CD14-positive monocyte (primary cell): Measurements from ENCODE around the gene HLCS. TPM values are rescaled to one million over a fixed set of nuclear protein-coding genes. Genes with fewer than 3 reads are reported as not detected.

ENCODE experiments used
- DNase-seq, 3 donors: peaks; one replicate each; pipeline ENCODE4 v3.0.0-alpha.2; 2011 to 2022
- H2AFZ ChIP-seq: 2 replicates; pipeline ENCODE4 v1.6.0; 2012; ENCODE audit warnings: mild to moderate bottlenecking, low read depth, low read length, inconsistent platforms; ENCODE audit not compliant: insufficient read depth, poor library complexity, severe bottlenecking
- H3K27ac ChIP-seq, 2 donors: 1 replicate in 1 of 2; 2 replicates in 1 of 2; pipeline ENCODE4 v1.5.1; 2012 to 2013; ENCODE audit warnings: low read length in 2 of 2, control low read depth in 1 of 2, inconsistent platforms in 1 of 2, low read depth in 1 of 2, mild to moderate bottlenecking in 1 of 2
- H3K27me3 ChIP-seq, 2 donors: one replicate each; pipeline versions ENCODE4 v1.6.0 to v1.6.1; 2011 to 2013; ENCODE audit warnings: low read length in 2 of 2; ENCODE audit not compliant: control insufficient read depth in 2 of 2, insufficient read depth in 2 of 2
- H3K36me3 ChIP-seq, 2 donors: replicated peaks in 1 of 2; 1 replicate in 1 of 2; 2 replicates in 1 of 2; pipeline versions ENCODE4 v1.5.1 to v1.6.1; 2012 to 2013; ENCODE audit warnings: low read length in 2 of 2, control low read depth in 1 of 2, inconsistent platforms in 1 of 2, mild to moderate bottlenecking in 1 of 2; ENCODE audit not compliant: insufficient read depth in 2 of 2, control insufficient read depth in 1 of 2
- H3K4me1 ChIP-seq, 2 donors: 1 replicate in 1 of 2; 2 replicates in 1 of 2; pipeline versions ENCODE4 v1.5.1 to v1.6.1; 2012 to 2013; ENCODE audit warnings: low read length in 2 of 2, control low read depth in 1 of 2, inconsistent platforms in 1 of 2, mild to moderate bottlenecking in 1 of 2, moderate library complexity in 1 of 2; ENCODE audit not compliant: insufficient read depth in 2 of 2, control insufficient read depth in 1 of 2
- H3K4me2 ChIP-seq: replicated peaks from 2 replicates; pipeline ENCODE3; 2012; ENCODE audit warnings: low read length, moderate library complexity, mild to moderate bottlenecking; ENCODE audit not compliant: poor library complexity, severe bottlenecking; ENCODE audit errors: extremely low read depth
- H3K4me3 ChIP-seq, 3 experiments: fragments of 200-600 bp in 1 of 3; sonication (generic) in 1 of 3; replicated peaks in 1 of 3; 1 replicate in 2 of 3; 2 replicates in 1 of 3; pipeline ENCODE4 v1.5.1; 2011 to 2013; ENCODE audit warnings: low read length in 3 of 3, mild to moderate bottlenecking in 3 of 3, control low read depth in 2 of 3, low read depth in 2 of 3, inconsistent platforms in 1 of 3, moderate library complexity in 1 of 3
- H3K79me2 ChIP-seq: 2 replicates; pipeline ENCODE4 v1.6.0; 2012; ENCODE audit warnings: mild to moderate bottlenecking, control low read depth, inconsistent platforms, low read length, moderate library complexity; ENCODE audit not compliant: insufficient read depth
- H3K9ac ChIP-seq: 2 replicates; pipeline ENCODE4 v1.6.0; 2017; ENCODE audit warnings: low read length, mild to moderate bottlenecking; ENCODE audit not compliant: insufficient read depth, poor library complexity, severe bottlenecking
- H3K9me3 ChIP-seq, 2 donors: replicated peaks in 1 of 2; 1 replicate in 1 of 2; 2 replicates in 1 of 2; pipeline versions ENCODE4 v1.5.1 to v1.6.1; 2012 to 2013; ENCODE audit warnings: low read length in 2 of 2, control low read depth in 1 of 2; ENCODE audit not compliant: control insufficient read depth in 1 of 2, insufficient read depth in 1 of 2
- H4K20me1 ChIP-seq: 2 replicates; pipeline ENCODE4 v1.6.0; 2012; ENCODE audit warnings: mild to moderate bottlenecking, low read length, control low read depth, moderate library complexity; ENCODE audit not compliant: insufficient read depth
- H3K27ac Mint-ChIP-seq, 7 donors: one replicate each; pipeline ENCODE4 v1.8.0; 2020; ENCODE audit warnings: mild to moderate bottlenecking in 7 of 7, mixed read lengths in 7 of 7, moderate library complexity in 6 of 7, inconsistent platforms in 2 of 7
- H3K27me3 Mint-ChIP-seq, 3 donors: one replicate each; pipeline ENCODE4 v1.8.0; 2021 to 2022; ENCODE audit warnings: low read depth in 3 of 3, mild to moderate bottlenecking in 3 of 3, mixed read lengths in 3 of 3, moderate library complexity in 3 of 3, inconsistent platforms in 1 of 3
- H3K36me3 Mint-ChIP-seq, 2 donors: one replicate each; pipeline ENCODE4 v1.8.0; 2020; ENCODE audit warnings: mixed read lengths in 2 of 2, inconsistent platforms in 1 of 2, mild to moderate bottlenecking in 1 of 2
- H3K4me1 Mint-ChIP-seq: one replicate; pipeline ENCODE4 v1.8.0; 2020; ENCODE audit warnings: mild to moderate bottlenecking, mixed read lengths
- H3K4me3 Mint-ChIP-seq, 2 donors: one replicate each; pipeline ENCODE4 v1.8.0; 2020; ENCODE audit warnings: mild to moderate bottlenecking in 2 of 2, mixed read lengths in 2 of 2, moderate library complexity in 1 of 2
- H3K9me3 Mint-ChIP-seq, 7 donors: one replicate each; pipeline ENCODE4 v1.8.0; 2020 to 2022; ENCODE audit warnings: mixed read lengths in 7 of 7, mild to moderate bottlenecking in 6 of 7, moderate library complexity in 6 of 7, inconsistent platforms in 2 of 7
- CTCF ChIP-seq: fragments of 200-600 bp; IDR thresholded peaks from one replicate; pipeline ENCODE4 v1.8.0; 2022; ENCODE audit warnings: antibody characterized with exemption, mild to moderate bottlenecking
- WGBS: methylation state at CpG from one replicate; pipeline ENCODE4 v1.1.5; 2013; ENCODE audit warnings: missing lambda C conversion rate; ENCODE audit not compliant: insufficient coverage; 5-methylcytosine and 5-hydroxymethylcytosine counted together
- intact Hi-C, 2 donors: fragments of 100-400 bp; cut with micrococcal nuclease; formaldehyde crosslinking; loops; one replicate each; pipeline versions ENCODE4 v1.15.0 to v1.15.1; 2023
- polyA plus RNA-seq, 3 donors: library from polyadenylated mRNA; depleted of rRNA in 1 of 3; unstranded in 2 of 3; stranded (reverse) in 1 of 3; fragments of 300-500 nt in 2 of 3; fragments of >200 nt in 1 of 3; fragmentation: Illumina TruSeq in 2 of 3; gene quantifications; 1 replicate in 2 of 3; 2 replicates in 1 of 3; pipeline ENCODE4 v1.2.3, GENCODE V29; 2012 to 2021

Gene HLCS
- polyA plus RNA-seq, 3 donors = 2.1 to 3.1 (median 2.2) TPM

- peaks cover 4% of the 10 kb centered on the region for H3K4me1 Mint-ChIP-seq
- peak overlapping the region in 1 of 2 donors; percentile 78 for H3K4me3 Mint-ChIP-seq
Observed at GRCh38 chr21:36710729-36711048, 255.8 kb downstream of the HLCS start.

GRCh38 chr21:36709868-36710728 is 256.4 kb downstream of the HLCS start:
- H3K9ac ChIP-seq = no peak overlapping the region
- H3K4me2 ChIP-seq = no peak overlapping the region
- no peak for DNase-seq
- H3K9me3 ChIP-seq = peaks cover 0 to 29% of the 10 kb centered on the region in 2 donors
- no peak for TF ChIP-seq CTCF
- no peak overlapping the region for H3K27ac ChIP-seq
- no peaks in the 10 kb centered on the region for H4K20me1 ChIP-seq
- no peaks in the 10 kb centered on the region for H3K4me1 ChIP-seq
- H3K4me3 ChIP-seq = no peak overlapping the region
- H3K27ac Mint-ChIP-seq = no peak overlapping the region
- H3K36me3 Mint-ChIP-seq = peaks cover 0 to 1% of the 10 kb centered on the region in 2 donors
- H3K9me3 Mint-ChIP-seq = peaks cover 0 to 18% (median 6%) of the 10 kb centered on the region in 7 donors
- no peaks in the 10 kb centered on the region for H3K36me3 ChIP-seq
- peaks cover 85 to 99% (median 93%) of the 10 kb centered on the region in 3 donors for H3K27me3 Mint-ChIP-seq
- no peaks in the 10 kb centered on the region for H3K79me2 ChIP-seq
- WGBS = 12% methylated on average over 30 of the region's 38 CpGs
- H3K4me1 Mint-ChIP-seq = peaks cover 4% of the 10 kb centered on the region
- intact Hi-C loops = no loop called here
- peak overlapping the region in 1 of 2 donors; percentile 78 for H3K4me3 Mint-ChIP-seq
- H2AFZ ChIP-seq = no peak overlapping the region
- H3K27me3 ChIP-seq = peaks cover 84 to 99% of the 10 kb centered on the region in 2 donors

More at GRCh38 chr21:36710729-36711048, 255.8 kb downstream of the HLCS start:
- no peak for TF ChIP-seq CTCF
- Histone ChIP-seq H3K27ac (no peak overlapping the region), H3K79me2 (no peaks in the 10 kb centered on the region), H3K9ac (no peak overlapping the region), H3K27me3 (peaks cover 87 to 99% of the 10 kb centered on the region in 2 donors), H3K4me3 (no peak overlapping the region), H3K4me1 (no peaks in the 10 kb centered on the region), H3K9me3 (peaks cover 0 to 27% of the 10 kb centered on the region in 2 donors), H4K20me1 (no peaks in the 10 kb centered on the region), H3K36me3 (no peaks in the 10 kb centered on the region), H2AFZ (no peak overlapping the region), H3K4me2 (no peak overlapping the region)
- 5% methylated on average over 9 of the region's 13 CpGs for WGBS
- no peak for DNase-seq
- Mint-ChIP-seq H3K27ac (no peak overlapping the region), H3K9me3 (peaks cover 0 to 15% (median 6%) of the 10 kb centered on the region in 7 donors), H3K36me3 (peaks cover 0 to 1% of the 10 kb centered on the region in 2 donors), H3K27me3 (peaks cover 82 to 98% (median 90%) of the 10 kb centered on the region in 3 donors)
- intact Hi-C loops = no loop called here
